Activated CD4-positive, alpha-beta T cell treated with anti-CD3 and anti-CD28 coated beads, Interleukin-2, Interleukin-4, amounts not matched to agents 100 ng/mL and 50 ng/mL, durations not matched to agents 16 hours and 8 hours (primary cell): ENCODE data around the gene RANBP10.
"Not testable (repeated sequence)": the region's sequence is repeated elsewhere in the genome, so short reads cannot be mapped to it uniquely, and the experiment has no call there.

Experiments used
- DNase-seq: peaks from one replicate; pipeline ENCODE4 v3.0.0-alpha.2; 2020; ENCODE audit warnings: low spot score

The RANBP10 gene

GRCh38 chr16:67806428-67807147 lies at the start of gene RANBP10, which contains the start of gene TSNAXIP1:
Gene RANBP10, minus strand, starts transcription at chr16:67806560. Its CDS starts 24 bp downstream, at chr16:67806536.
Gene TSNAXIP1, plus strand, starts transcription at chr16:67806889. Its CDS starts 261 bp downstream, at chr16:67807150.
- peak; percentile 99 for DNase-seq

- DNase-seq, result no peak
These were observed 49.4 kb upstream of the RANBP10 start for GRCh38 chr16:67855789-67856188.

GRCh38 chr16:67853670-67854069 lies 47.3 kb upstream of the RANBP10 start:
- no peak for DNase-seq

- no peak for DNase-seq
These were observed 41.8 kb upstream of the RANBP10 start for GRCh38 chr16:67848118-67848517.

- no peak for DNase-seq
These were observed 40.9 kb upstream of the RANBP10 start, which contains the start of gene CENPT for GRCh38 chr16:67847064-67847861. Gene CENPT, minus strand, starts transcription at chr16:67847693. Its CDS starts 13,834 bp downstream, at chr16:67833859.

- peak; percentile 98 for DNase-seq
These were observed 40.1 kb upstream of the RANBP10 start, which contains the start of gene NUTF2 for GRCh38 chr16:67846320-67847063. Gene NUTF2, plus strand, starts transcription at chr16:67846933. Its CDS starts 18,198 bp downstream, at chr16:67865131.

- no peak for DNase-seq
These were observed 39.6 kb upstream of the RANBP10 start for GRCh38 chr16:67846063-67846319.

GRCh38 chr16:67845291-67846062 lies 39.1 kb upstream of the RANBP10 start:
- DNase-seq, result no peak

GRCh38 chr16:67844497-67844896 lies 38.1 kb upstream of the RANBP10 start:
- no peak for DNase-seq

- no peak for DNase-seq
These were observed 37.0 kb upstream of the RANBP10 start for GRCh38 chr16:67843343-67843765.

GRCh38 chr16:67842509-67843342 lies 36.4 kb upstream of the RANBP10 start:
- peak; percentile 59 for DNase-seq

GRCh38 chr16:67841816-67842508 lies 35.6 kb upstream of the RANBP10 start, which contains the start of gene THAP11:
Gene THAP11, plus strand, starts transcription at chr16:67842320. Its CDS starts 235 bp downstream, at chr16:67842555.
- peak; percentile 98 for DNase-seq

- no peak for DNase-seq
These were observed 34.9 kb upstream of the RANBP10 start for GRCh38 chr16:67841198-67841815.

GRCh38 chr16:67837811-67838210 lies 31.5 kb upstream of the RANBP10 start:
- DNase-seq, result no peak

GRCh38 chr16:67837190-67837589 lies 30.8 kb upstream of the RANBP10 start:
- not testable (repeated sequence) for DNase-seq

GRCh38 chr16:67834242-67834614 lies 27.9 kb upstream of the RANBP10 start:
- DNase-seq, result no peak

- DNase-seq, result peak; percentile 96
These were observed 27.3 kb upstream of the RANBP10 start for GRCh38 chr16:67833415-67834241.

- DNase-seq, result no peak
These were observed 26.7 kb upstream of the RANBP10 start for GRCh38 chr16:67833030-67833414.

- DNase-seq, result no peak
These were observed 22.3 kb upstream of the RANBP10 start for GRCh38 chr16:67828651-67829050.
